ENCODE data around the gene COLQ. TPM values are rescaled to one million over a fixed set of nuclear protein-coding genes. Genes with fewer than 3 reads are reported as not detected.
A peak's percentile ranks its signal among the peaks of the same experiment; 100 is the strongest.

The COLQ gene
- total and polyA plus RNA-seq, 9 donors = 15.9 to 42.8 (median 32.8) TPM

GRCh38 chr3:15436246-15436645 is 85.3 kb downstream of the COLQ start:
- Histone ChIP-seq H3K4me3 (ENCODE audit: low read length) (no peak overlapping the region), H3K36me3 (ENCODE audit: control insufficient read depth, insufficient read depth, low read length) (peaks cover 67% of the 10 kb centered on the region), H3K9me3 (replicated peaks; ENCODE audit: control insufficient read depth, low read depth, low read length) (no peaks in the 10 kb centered on the region), H3K4me1 (ENCODE audit: control insufficient read depth, insufficient read depth, low read length) (no peaks in the 10 kb centered on the region), H3K27me3 (ENCODE audit: control insufficient read depth, insufficient read depth, low read length) (no peaks in the 10 kb centered on the region), H3K27ac (ENCODE audit: low read length) (no peak overlapping the region)
- no peak for DNase-seq
- WGBS (ENCODE audit: insufficient coverage) = 96% methylated on average over 4 of the region's 6 CpGs

- Histone ChIP-seq H3K4me1 (ENCODE audit: control insufficient read depth, insufficient read depth, low read length) (no peaks in the 10 kb centered on the region), H3K9me3 (replicated peaks; ENCODE audit: control insufficient read depth, low read depth, low read length) (no peaks in the 10 kb centered on the region), H3K4me3 (ENCODE audit: low read length) (no peak overlapping the region), H3K36me3 (ENCODE audit: control insufficient read depth, insufficient read depth, low read length) (peaks cover 62% of the 10 kb centered on the region), H3K27me3 (ENCODE audit: control insufficient read depth, insufficient read depth, low read length) (no peaks in the 10 kb centered on the region), H3K27ac (ENCODE audit: low read length) (no peak overlapping the region)
- no CpG with 5 or more reads among the region's 4 CpGs for WGBS (ENCODE audit: insufficient coverage)
- DNase-seq = no peak
These were observed 86.8 kb downstream of the COLQ start for GRCh38 chr3:15434756-15435155.

- H3K9me3 ChIP-seq (replicated peaks; ENCODE audit: control insufficient read depth, low read depth, low read length) = no peaks in the 10 kb centered on the region
- H3K4me1 ChIP-seq (ENCODE audit: control insufficient read depth, insufficient read depth, low read length) = peaks cover 6% of the 10 kb centered on the region
- no peak for DNase-seq
- H3K4me3 ChIP-seq (ENCODE audit: low read length) = no peak overlapping the region
- 100% methylated on average over 1 of the region's 1 CpG for WGBS (ENCODE audit: insufficient coverage)
- H3K27ac ChIP-seq (ENCODE audit: low read length) = no peak overlapping the region
- peaks cover 54% of the 10 kb centered on the region for H3K36me3 ChIP-seq (ENCODE audit: control insufficient read depth, insufficient read depth, low read length)
- no peaks in the 10 kb centered on the region for H3K27me3 ChIP-seq (ENCODE audit: control insufficient read depth, insufficient read depth, low read length)
These were observed 88.0 kb downstream of the COLQ start for GRCh38 chr3:15433531-15433930.

DNA sequence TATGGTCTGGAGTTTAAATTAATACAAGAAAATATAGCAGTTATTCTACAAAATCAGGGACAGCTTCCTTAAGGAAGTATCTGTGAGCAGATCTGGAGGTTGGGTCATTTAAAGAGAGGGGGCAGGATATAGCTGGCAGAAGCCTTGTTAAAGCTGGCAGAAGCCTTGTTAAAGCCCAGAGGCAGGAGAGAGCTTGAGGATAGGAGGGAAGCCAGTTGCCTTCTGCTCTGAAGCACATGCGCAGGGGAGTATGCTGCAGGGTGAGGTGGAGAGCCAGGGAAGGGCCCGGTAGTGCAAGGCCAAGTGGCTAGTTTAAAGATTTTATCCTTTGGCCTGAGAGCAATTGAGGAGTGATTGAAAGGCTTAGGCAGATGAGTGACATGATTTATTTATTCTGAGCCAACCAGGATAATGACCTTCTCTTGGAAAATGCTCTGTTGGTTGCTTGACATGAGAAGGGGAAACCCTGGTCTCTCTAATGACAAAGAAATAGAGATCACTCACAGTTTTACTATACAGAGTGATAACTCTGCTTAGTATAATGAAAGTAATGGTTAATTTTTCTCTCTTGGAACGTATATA is 90.2 kb downstream of the COLQ start:
- Histone ChIP-seq H3K4me1 (ENCODE audit: control insufficient read depth, insufficient read depth, low read length) (peaks cover 19% of the 10 kb centered on the region), H3K27me3 (ENCODE audit: control insufficient read depth, insufficient read depth, low read length) (no peaks in the 10 kb centered on the region), H3K27ac (ENCODE audit: low read length) (no peak overlapping the region), H3K4me3 (ENCODE audit: low read length) (no peak overlapping the region), H3K36me3 (ENCODE audit: control insufficient read depth, insufficient read depth, low read length) (peaks cover 39% of the 10 kb centered on the region), H3K9me3 (replicated peaks; ENCODE audit: control insufficient read depth, low read depth, low read length) (no peaks in the 10 kb centered on the region)
- 90% methylated on average over 2 of the region's 3 CpGs for WGBS (ENCODE audit: insufficient coverage)
- no peak for DNase-seq

DNA sequence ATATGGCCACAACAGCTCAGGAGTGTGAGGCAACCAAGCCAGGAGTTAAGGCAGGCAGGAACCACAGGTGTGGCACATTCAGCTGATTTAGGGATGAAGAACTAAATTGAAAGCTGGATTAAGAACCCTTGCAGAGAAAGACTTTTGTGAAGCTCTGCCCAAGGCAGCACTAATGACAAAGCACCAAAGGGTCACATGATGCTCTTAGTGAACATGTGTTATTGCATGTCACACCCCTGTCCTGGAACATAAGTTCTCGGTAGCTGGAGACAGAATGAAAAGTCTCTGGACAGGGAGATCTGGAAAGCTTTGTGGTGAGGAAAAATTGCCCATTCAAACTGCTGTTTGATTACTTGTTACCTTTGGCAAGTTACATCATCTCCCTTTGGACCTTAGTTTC is 90.9 kb downstream of the COLQ start:
- peaks cover 34% of the 10 kb centered on the region for H3K36me3 ChIP-seq (ENCODE audit: control insufficient read depth, insufficient read depth, low read length)
- no peak overlapping the region for H3K4me3 ChIP-seq (ENCODE audit: low read length)
- DNase-seq = no peak
- WGBS (ENCODE audit: insufficient coverage) = no CpG with 5 or more reads among the region's 1 CpG
- no peaks in the 10 kb centered on the region for H3K27me3 ChIP-seq (ENCODE audit: control insufficient read depth, insufficient read depth, low read length)
- H3K9me3 ChIP-seq (replicated peaks; ENCODE audit: control insufficient read depth, low read depth, low read length) = no peaks in the 10 kb centered on the region
- no peak overlapping the region for H3K27ac ChIP-seq (ENCODE audit: low read length)
- peaks cover 19% of the 10 kb centered on the region for H3K4me1 ChIP-seq (ENCODE audit: control insufficient read depth, insufficient read depth, low read length)

DNA sequence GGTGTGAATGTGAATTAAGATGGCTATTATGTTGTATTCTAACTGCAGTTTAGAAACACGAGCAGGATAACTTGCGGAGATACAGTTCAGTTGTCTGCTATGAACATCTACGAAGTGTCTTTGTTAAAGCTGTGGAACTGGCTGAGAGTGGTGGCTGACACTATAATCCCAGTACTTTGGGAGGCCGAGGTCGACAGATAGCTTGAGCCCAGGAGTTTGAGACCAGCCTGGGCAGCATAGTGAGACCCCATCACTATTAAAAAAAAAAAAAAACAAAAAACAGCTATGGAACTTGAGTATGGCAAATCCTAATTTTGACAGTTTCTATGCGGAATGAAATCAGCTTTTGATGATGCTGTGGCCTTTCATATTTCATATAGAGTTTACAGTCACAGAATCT is 92.4 kb downstream of the COLQ start:
- Histone ChIP-seq H3K36me3 (ENCODE audit: control insufficient read depth, insufficient read depth, low read length) (peaks cover 21% of the 10 kb centered on the region), H3K27me3 (ENCODE audit: control insufficient read depth, insufficient read depth, low read length) (no peaks in the 10 kb centered on the region), H3K27ac (ENCODE audit: low read length) (no peak overlapping the region), H3K4me3 (ENCODE audit: low read length) (no peak overlapping the region), H3K9me3 (replicated peaks; ENCODE audit: control insufficient read depth, low read depth, low read length) (no peaks in the 10 kb centered on the region), H3K4me1 (ENCODE audit: control insufficient read depth, insufficient read depth, low read length) (peaks cover 19% of the 10 kb centered on the region)
- WGBS (ENCODE audit: insufficient coverage) = 93% methylated on average over 3 of the region's 6 CpGs
- DNase-seq = no peak

DNA sequence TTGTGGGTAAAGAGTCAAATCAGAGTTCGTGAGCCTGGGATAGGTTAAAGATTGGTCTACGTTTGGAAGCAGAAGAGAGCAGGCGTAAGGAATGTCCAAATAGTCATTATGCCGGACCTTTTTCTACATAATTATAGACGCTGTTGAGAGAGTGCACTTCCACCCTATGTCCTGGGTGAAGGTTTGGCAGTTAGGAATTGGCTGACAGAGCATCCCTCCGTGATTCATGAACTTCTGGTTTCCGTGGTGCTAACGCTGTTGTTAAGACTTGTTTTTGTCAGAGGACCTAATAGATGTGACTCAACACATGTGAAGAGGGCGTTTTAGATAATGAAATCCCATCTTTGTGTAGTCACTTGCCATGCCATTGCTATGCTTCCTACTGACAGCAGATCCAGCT is 93.0 kb downstream of the COLQ start:
- Histone ChIP-seq H3K4me3 (ENCODE audit: low read length) (peak overlapping the region; percentile 98), H3K27me3 (ENCODE audit: control insufficient read depth, insufficient read depth, low read length) (no peaks in the 10 kb centered on the region), H3K4me1 (ENCODE audit: control insufficient read depth, insufficient read depth, low read length) (peaks cover 19% of the 10 kb centered on the region), H3K27ac (ENCODE audit: low read length) (no peak overlapping the region), H3K36me3 (ENCODE audit: control insufficient read depth, insufficient read depth, low read length) (peaks cover 25% of the 10 kb centered on the region), H3K9me3 (replicated peaks; ENCODE audit: control insufficient read depth, low read depth, low read length) (no peaks in the 10 kb centered on the region)
- no peak for DNase-seq
- 31% methylated on average over 3 of the region's 9 CpGs for WGBS (ENCODE audit: insufficient coverage)

DNA sequence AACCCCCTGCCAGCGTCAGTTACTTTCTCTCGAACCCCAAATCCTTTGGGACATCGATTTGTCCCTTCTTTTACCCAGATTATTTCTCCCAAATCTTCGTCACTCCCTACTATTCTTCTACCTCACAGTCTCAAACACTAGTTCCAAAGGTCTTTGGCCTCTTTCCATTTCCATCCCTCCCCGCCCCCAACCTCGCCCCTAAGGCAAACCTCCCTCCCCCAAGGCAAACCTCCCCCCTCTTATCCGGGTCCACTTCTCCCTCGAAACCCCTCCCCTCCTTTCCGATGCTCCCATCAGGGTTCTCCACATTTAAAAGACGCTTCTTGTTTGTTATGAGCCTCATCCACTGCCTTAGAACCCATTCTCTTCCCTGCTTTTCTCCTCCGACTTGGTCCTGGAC is 93.5 kb downstream of the COLQ start:
- Histone ChIP-seq H3K27me3 (ENCODE audit: control insufficient read depth, insufficient read depth, low read length) (no peaks in the 10 kb centered on the region), H3K9me3 (replicated peaks; ENCODE audit: control insufficient read depth, low read depth, low read length) (no peaks in the 10 kb centered on the region), H3K36me3 (ENCODE audit: control insufficient read depth, insufficient read depth, low read length) (peaks cover 24% of the 10 kb centered on the region), H3K27ac (ENCODE audit: low read length) (peak overlapping the region; percentile 11), H3K4me1 (ENCODE audit: control insufficient read depth, insufficient read depth, low read length) (peaks cover 19% of the 10 kb centered on the region), H3K4me3 (ENCODE audit: low read length) (peak overlapping the region; percentile 98)
- no peak for DNase-seq
- under 1% methylated on average over 11 of the region's 11 CpGs for WGBS (ENCODE audit: insufficient coverage)

DNA sequence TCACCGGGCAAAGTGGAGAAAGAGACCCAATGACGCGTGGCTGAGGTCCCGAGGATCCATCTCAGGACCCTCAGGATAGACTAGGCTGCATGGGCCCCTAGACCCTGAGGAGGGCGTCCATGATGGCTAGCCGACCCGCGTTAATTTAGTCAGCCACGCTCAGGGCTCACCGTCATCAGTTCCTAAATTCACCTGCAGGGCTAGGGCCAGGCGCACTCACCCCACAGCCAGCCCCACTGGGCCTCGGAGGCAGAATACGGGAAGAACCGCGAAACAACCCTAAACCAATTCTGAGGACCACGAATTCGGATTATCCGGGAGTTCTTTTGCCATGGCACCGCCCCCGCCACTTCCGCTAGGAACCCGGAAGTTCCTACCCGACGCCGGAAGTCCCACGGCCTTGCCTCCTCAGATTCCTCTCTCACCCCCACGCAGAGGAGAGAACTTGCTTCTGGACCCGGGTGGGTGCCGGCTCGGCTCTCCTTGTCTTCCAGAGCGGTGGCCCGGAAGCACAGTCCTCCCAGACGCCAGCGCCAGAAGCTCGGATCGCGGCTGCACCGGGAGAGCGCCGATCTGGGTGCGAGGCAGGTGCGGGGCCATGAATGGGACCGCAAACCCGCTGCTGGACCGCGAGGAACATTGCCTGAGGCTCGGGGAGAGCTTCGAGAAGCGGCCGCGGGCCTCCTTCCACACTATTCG is 94.2 kb downstream of the COLQ start, which contains the start of the genes EAF1 and METTL6:
Gene EAF1, plus strand, starts transcription at position 417 of the 699 bp plus-strand sequence. Its CDS starts 182 bp downstream, at position 599.
Gene METTL6, minus strand, starts transcription at position 363 of the 699 bp plus-strand sequence. CDS start 1,033 bp downstream, outside the sequence.
- H3K36me3 ChIP-seq (ENCODE audit: control insufficient read depth, insufficient read depth, low read length) = peaks cover 24% of the 10 kb centered on the region
- no peaks in the 10 kb centered on the region for H3K9me3 ChIP-seq (replicated peaks; ENCODE audit: control insufficient read depth, low read depth, low read length)
- peak within 1 kb of the TSS; percentile 98 for H3K4me3 ChIP-seq (ENCODE audit: low read length)
- peak within 1 kb of the TSS; percentile 85 for H3K27ac ChIP-seq (ENCODE audit: low read length)
- 0% methylated on average over 52 of the region's 52 CpGs for whole genome bisulfite sequencing (ENCODE audit: insufficient coverage)
- DNase-seq = peak; percentile 92
- no peaks in the 10 kb centered on the region for H3K27me3 ChIP-seq (ENCODE audit: control insufficient read depth, insufficient read depth, low read length)
- H3K4me1 ChIP-seq (ENCODE audit: control insufficient read depth, insufficient read depth, low read length) = peaks cover 19% of the 10 kb centered on the region

DNA sequence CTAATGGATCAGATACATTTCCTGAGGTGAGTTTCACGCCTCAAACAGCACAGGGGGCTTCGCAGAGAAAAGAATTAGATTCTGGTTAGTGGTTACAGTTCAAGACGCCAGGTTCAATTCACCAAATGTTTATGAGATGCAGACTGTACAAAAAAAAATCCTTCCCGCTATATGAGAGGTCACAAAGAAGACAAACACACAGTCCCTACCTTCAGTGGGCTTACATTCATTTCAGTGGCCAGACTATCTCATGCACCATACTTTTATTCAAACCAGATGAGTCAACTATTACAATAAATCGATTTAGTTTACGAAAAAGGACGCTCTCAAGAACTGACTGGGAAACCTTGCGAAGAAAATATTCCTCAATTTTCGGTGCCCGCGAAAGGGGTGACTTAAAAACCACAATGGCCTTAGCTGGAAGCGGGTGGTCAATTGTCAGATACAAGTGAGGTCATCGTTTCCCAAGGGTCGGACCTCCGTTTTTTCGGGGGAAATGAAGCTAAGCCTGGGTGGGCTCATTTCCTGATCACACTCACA is 94.9 kb downstream of the COLQ start:
- H3K4me3 ChIP-seq (ENCODE audit: low read length) = peak overlapping the region; percentile 98
- WGBS (ENCODE audit: insufficient coverage) = 45% methylated on average over 13 of the region's 16 CpGs
- H3K27ac ChIP-seq (ENCODE audit: low read length) = peak overlapping the region; percentile 85
- peaks cover 19% of the 10 kb centered on the region for H3K4me1 ChIP-seq (ENCODE audit: control insufficient read depth, insufficient read depth, low read length)
- H3K36me3 ChIP-seq (ENCODE audit: control insufficient read depth, insufficient read depth, low read length) = peaks cover 28% of the 10 kb centered on the region
- no peaks in the 10 kb centered on the region for H3K27me3 ChIP-seq (ENCODE audit: control insufficient read depth, insufficient read depth, low read length)
- DNase-seq = no peak
- no peaks in the 10 kb centered on the region for H3K9me3 ChIP-seq (replicated peaks; ENCODE audit: control insufficient read depth, low read depth, low read length)

All from muscle of leg (tissue), 11 donors.